K562 (cell line): Measurements from ENCODE around the gene IARS1. TPM values are rescaled to one million over a fixed set of nuclear protein-coding genes. Genes with fewer than 3 reads are reported as not detected.

ENCODE experiments used
- ATAC-seq: fragments of 200-7000 bp; cut with Tn5 transposase; 3 replicates; pipeline ENCODE4 v1.9.1; 2020; ENCODE audit warnings: moderate library complexity
- BruUV-seq: library from RNA; stranded (reverse); fragments of 400-500 nt; replicated peaks from 2 replicates; lab custom pipeline; 2021; lab: Mats Ljungman, UMichigan
- CTCF ChIA-PET: fragments of 300-600 bp; formaldehyde crosslinking; extraction: SDS; loops from one replicate; lab custom pipeline; 2021; ENCODE audit warnings: low intra/inter-chr PET ratio; lab: Yijun Ruan, JAX
- POLR2A ChIA-PET: fragments of 300-600, 350-650 bp; sonication (Branson Sonifier 250); formaldehyde crosslinking; extraction: SDS; loops from one replicate; lab custom pipeline; 2021; ENCODE audit warnings: antibody characterized with exemption, inconsistent platforms; lab: Yijun Ruan, JAX
- DNase-seq, 4 experiments: peaks; one replicate each; pipeline versions ENCODE4 v3.0.0 to v3.0.0-alpha.2; 2011 to 2018; ENCODE audit warnings: low spot score in 3 of 4, mixed read lengths in 3 of 4; ENCODE audit errors: extremely low read depth in 1 of 4
- FAIRE-seq: peaks from 2 replicates; lab custom pipeline; 2011; peaks lifted over from hg19 to GRCh38; lab: Jason Lieb, UNC
- H2AFZ ChIP-seq: 2 replicates; pipeline ENCODE4 v1.6.0; 2011; ENCODE audit warnings: low read depth, low read length, control low read depth, inconsistent platforms
- H3K27ac ChIP-seq: fragments of 200-600 bp; 3 replicates; pipeline ENCODE4 v1.8.0; 2011; ENCODE audit warnings: low read depth, mild to moderate bottlenecking, control low read depth, inconsistent platforms, low read length, moderate library complexity, mixed read lengths; ENCODE audit errors: extremely low read depth
- H3K27me3 ChIP-seq, 2 experiments: fragments of 300-600 bp in 1 of 2; 2 replicates in 1 of 2; 3 replicates in 1 of 2; pipeline versions ENCODE4 v1.6.0 to v1.8.0; 2011; ENCODE audit warnings: inconsistent platforms in 2 of 2, low read length in 2 of 2, mild to moderate bottlenecking in 1 of 2, mixed read lengths in 1 of 2, moderate library complexity in 1 of 2; ENCODE audit not compliant: control insufficient read depth in 2 of 2, insufficient read depth in 2 of 2
- H3K36me3 ChIP-seq: fragments of 300-600 bp; 3 replicates; pipeline ENCODE4 v1.8.0; 2011; ENCODE audit warnings: mild to moderate bottlenecking, low read length, inconsistent platforms; ENCODE audit not compliant: control insufficient read depth, insufficient read depth
- H3K4me1 ChIP-seq, 2 experiments: fragments of 200-600 bp in 1 of 2; replicated peaks in 1 of 2; 2 replicates in 1 of 2; 3 replicates in 1 of 2; pipeline versions ENCODE4 v1.5.1 to v1.8.0; 2011; ENCODE audit warnings: inconsistent platforms in 2 of 2, low read length in 2 of 2, mild to moderate bottlenecking in 1 of 2, mixed read lengths in 1 of 2, moderate library complexity in 1 of 2; ENCODE audit not compliant: control insufficient read depth in 2 of 2, insufficient read depth in 2 of 2
- H3K4me2 ChIP-seq: 2 replicates; pipeline ENCODE4 v1.6.1; 2011; ENCODE audit warnings: low read length, control low read depth, inconsistent platforms, mixed read lengths; ENCODE audit not compliant: insufficient read depth
- H3K4me3 ChIP-seq: fragments of 200-600 bp; sonication (generic), shearing (Covaris generic); 2 replicates; pipeline ENCODE4 v1.5.1; 2016; ENCODE audit warnings: control low read depth, inconsistent platforms
- H3K79me2 ChIP-seq: fragments of 200-600 bp; 3 replicates; pipeline ENCODE4 v1.8.0; 2011; ENCODE audit warnings: low read length, inconsistent platforms; ENCODE audit not compliant: control insufficient read depth, insufficient read depth
- H3K9ac ChIP-seq, 2 experiments: 2 replicates each; pipeline versions ENCODE4 v1.6.0 to v1.6.1; 2011; ENCODE audit warnings: low read depth in 2 of 2, low read length in 2 of 2, control low read depth in 1 of 2, inconsistent platforms in 1 of 2, mild to moderate bottlenecking in 1 of 2, mixed read lengths in 1 of 2; ENCODE audit not compliant: insufficient read depth in 1 of 2
- H3K9me1 ChIP-seq: one replicate; pipeline ENCODE4 v1.6.0; 2011; ENCODE audit warnings: inconsistent platforms, mild to moderate bottlenecking, low read length, moderate library complexity; ENCODE audit not compliant: control insufficient read depth, insufficient read depth
- H3K9me3 ChIP-seq: replicated peaks from 2 replicates; pipeline ENCODE4 v1.5.1; 2011; ENCODE audit warnings: low read depth, low read length, inconsistent platforms; ENCODE audit not compliant: control insufficient read depth, insufficient read depth
- H4K20me1 ChIP-seq: replicated peaks from 2 replicates; pipeline ENCODE4 v1.6.1; 2011; ENCODE audit warnings: low read length, inconsistent platforms, mixed read lengths; ENCODE audit not compliant: control insufficient read depth, insufficient read depth
- FOXP1 ChIP-seq: sonication (generic); formaldehyde crosslinking; IDR thresholded peaks from 2 replicates; pipeline ENCODE4 v1.8.0; 2022; ENCODE audit warnings: mild to moderate bottlenecking, missing genetic modification reagents
- PRMT5 ChIP-seq: sonication (generic); formaldehyde crosslinking; IDR thresholded peaks from 2 replicates; pipeline ENCODE4 v1.5.0; 2020; ENCODE audit warnings: missing genetic modification reagents
- RAD21 ChIP-seq, 2 experiments: fragments of 250-450 bp in 1 of 2; fragments of 450-650 bp in 1 of 2; sonication (Bioruptor Pico) in 1 of 2; formaldehyde crosslinking in 1 of 2; IDR thresholded peaks in 1 of 2; conservative IDR thresholded peaks in 1 of 2; 2 replicates each; pipeline versions ENCODE4 v1.4.0 to v1.8.0; 2020 to 2022; ENCODE audit warnings: mild to moderate bottlenecking in 2 of 2, moderate library complexity in 1 of 2
- STAT5B ChIP-seq: fragments of 250-450 bp; sonication (Bioruptor Pico); IDR thresholded peaks from 2 replicates; pipeline ENCODE4 v1.8.0; 2021; ENCODE audit warnings: mild to moderate bottlenecking, inconsistent platforms
- ZNF121 ChIP-seq: sonication (generic); formaldehyde crosslinking; conservative IDR thresholded peaks from 2 replicates; pipeline ENCODE4 v1.8.0; 2022; ENCODE audit warnings: missing genetic modification reagents
- ZNF311 ChIP-seq: fragments of 250-450 bp; sonication (Bioruptor Pico); IDR thresholded peaks from 2 replicates; pipeline ENCODE4 v1.4.0; 2020; ENCODE audit warnings: mild to moderate bottlenecking, moderate library complexity
- WGBS: fragments of 100-300 bp; shearing (Covaris generic); methylation state at CpG from one replicate; pipeline ENCODE4 v1.1.6; 2016; ENCODE audit warnings: low coverage, mixed read lengths; ENCODE audit not compliant: insufficient coverage; ENCODE audit errors: missing lambda C conversion rate; 5-methylcytosine and 5-hydroxymethylcytosine counted together
- in situ Hi-C: fragments of 300-500 bp; cut with MboI; formaldehyde crosslinking; loops from 4 replicates; pipeline ENCODE4 v1.15.0; 2018; ENCODE audit warnings: inconsistent platforms, mixed read lengths
- intact Hi-C: fragments of 100-400 bp; cut with micrococcal nuclease; formaldehyde crosslinking; loops from 2 replicates; pipeline ENCODE4 v1.14.2; 2022
- polyA plus RNA-seq, 8 experiments: library from polyadenylated mRNA; depleted of rRNA in 4 of 8; stranded (reverse) in 5 of 8; unstranded in 3 of 8; fragments of >200 nt; fragmentation: Nextera tagmentation in 2 of 8; fragmentation: Illumina TruSeq in 1 of 8; extraction: Ambion mirVana in 2 of 8; extraction: Trizol in 1 of 8; gene quantifications; 2 replicates each; pipeline versions ENCODE4 v1.2.1 to v1.2.3, GENCODE V29; 2011 to 2014; ENCODE audit warnings: inconsistent platforms in 1 of 8, missing spikeins in 1 of 8
- total RNA-seq, 7 experiments: library from RNA; depleted of rRNA in 6 of 7; stranded (reverse); fragments of >200 nt in 6 of 7; fragmentation: Illumina TruSeq in 2 of 7; extraction: Trizol in 2 of 7; gene quantifications; 2 replicates each; pipeline versions ENCODE4 v1.2.1 to v1.2.3, GENCODE V29; 2011 to 2021; ENCODE audit warnings: low replicate concordance in 1 of 7
- TF ChIP-seq, protein P1 (sequence below): sonication (generic); IDR thresholded peaks from 2 replicates; pipeline ENCODE4 v1.6.1; 2016
- TF ChIP-seq, protein P2 (sequence below): sonication (generic); formaldehyde crosslinking; IDR thresholded peaks from 2 replicates; pipeline ENCODE4 v1.8.1; 2022; ENCODE audit warnings: missing genetic modification reagents
- TF ChIP-seq, protein P3 (sequence below): fragments of 450-650 bp; IDR thresholded peaks from 2 replicates; pipeline ENCODE4 v1.6.1; 2016; ENCODE audit warnings: borderline replicate concordance

Gene IARS1
- total and polyA plus RNA-seq, 9 of the 15 experiments (the other 6 are each of a cell fraction or from before 2014, with no cell fraction given) = 119 to 371 (median 234) TPM

DNA sequence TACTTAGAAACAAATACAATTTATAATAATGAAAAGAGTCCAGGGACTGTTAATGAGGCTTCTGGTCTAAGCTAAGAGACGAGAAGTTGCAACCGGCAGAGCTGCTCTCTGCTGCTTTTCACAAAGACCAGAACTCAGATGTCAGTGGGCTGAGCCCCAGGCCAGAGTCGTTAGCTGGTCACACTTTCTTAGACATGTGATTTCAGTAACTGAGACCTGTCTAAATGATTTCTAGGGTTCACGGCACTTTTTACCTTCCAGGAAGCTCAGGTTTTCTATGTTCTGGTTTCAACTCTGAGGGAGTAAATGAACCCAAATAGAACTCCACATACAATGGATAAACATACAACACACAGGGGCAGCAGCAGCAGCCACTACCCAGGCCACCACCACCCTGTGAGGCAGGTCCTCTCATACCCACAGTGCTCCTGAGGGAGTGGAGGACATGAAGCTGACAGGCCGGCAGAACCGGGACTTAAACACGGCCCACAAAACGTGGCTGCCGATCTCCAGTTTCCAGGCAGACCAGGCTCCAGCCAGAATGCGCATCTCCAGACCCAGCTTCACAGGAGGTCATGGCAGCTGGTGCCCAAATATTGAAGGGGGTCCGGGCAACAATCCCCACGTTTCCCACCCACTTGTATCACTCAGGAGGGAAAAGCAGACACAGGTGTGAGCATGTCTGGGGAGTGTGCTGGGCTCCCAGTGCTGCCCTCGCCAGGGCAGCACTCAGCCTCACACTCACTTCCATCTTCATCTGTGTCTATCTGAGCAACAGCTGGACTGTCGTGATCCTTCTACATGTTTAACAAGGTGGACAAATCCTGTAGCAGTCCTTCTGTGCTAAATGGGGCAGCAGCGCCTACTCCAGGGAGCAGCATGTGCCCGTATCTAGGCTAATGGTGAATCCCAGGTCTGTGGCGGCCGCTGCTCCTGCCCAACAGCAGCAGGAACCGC is 38.8 kb downstream of the IARS1 start (continued):
- TF ChIP-seq, protein P1, sequence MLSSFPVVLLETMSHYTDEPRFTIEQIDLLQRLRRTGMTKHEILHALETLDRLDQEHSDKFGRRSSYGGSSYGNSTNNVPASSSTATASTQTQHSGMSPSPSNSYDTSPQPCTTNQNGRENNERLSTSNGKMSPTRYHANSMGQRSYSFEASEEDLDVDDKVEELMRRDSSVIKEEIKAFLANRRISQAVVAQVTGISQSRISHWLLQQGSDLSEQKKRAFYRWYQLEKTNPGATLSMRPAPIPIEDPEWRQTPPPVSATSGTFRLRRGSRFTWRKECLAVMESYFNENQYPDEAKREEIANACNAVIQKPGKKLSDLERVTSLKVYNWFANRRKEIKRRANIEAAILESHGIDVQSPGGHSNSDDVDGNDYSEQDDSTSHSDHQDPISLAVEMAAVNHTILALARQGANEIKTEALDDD = no peak
- no peak for TF ChIP-seq ZNF311 (CRISPR knock-in tag)
- TF ChIP-seq STAT5B (CRISPR knock-in tag) = no peak
- no peak for TF ChIP-seq RAD21 (CRISPR knock-in tag; conservative IDR thresholded peaks at IDR 0.05 in 1 of 2, IDR thresholded peaks at IDR 0.05 in 1 of 2)
- TF ChIP-seq, all 486 proteins: peak for 5

DNA sequence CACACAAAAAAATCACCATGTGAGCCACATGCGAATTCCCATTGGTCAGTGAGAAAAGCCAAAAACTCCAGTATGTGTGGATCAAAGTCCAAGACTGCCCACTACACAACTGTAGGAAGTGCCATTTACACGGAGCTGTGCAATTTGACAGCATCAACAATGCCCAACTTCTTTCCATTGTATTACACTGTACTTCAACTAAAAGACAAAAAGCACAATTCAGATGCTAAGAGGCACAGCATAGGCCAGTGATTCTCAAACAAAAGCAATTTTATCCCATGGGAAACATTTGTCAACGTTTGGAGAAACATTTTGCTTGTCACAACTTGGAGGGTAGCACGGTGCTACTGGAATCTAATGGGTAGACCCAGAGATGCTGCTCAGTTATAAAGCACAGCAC is 39.8 kb downstream of the IARS1 start:
- ChIA-PET CTCF (no interaction called here), POLR2A (interaction anchor here (1.0 to 1.8 kb wide), 4 partner anchors 10 to 15 kb away, joined by 3 to 9 read pairs (median 6); no protein-coding TSS in a partner anchor)
- Histone ChIP-seq H3K9me3 (no peaks in the 10 kb centered on the region), H3K27ac (no peak overlapping the region), H3K9me1 (no peaks in the 10 kb centered on the region), H3K9ac (no peak overlapping the region), H3K4me1 (no peaks in the 10 kb centered on the region), H3K4me3 (no peak overlapping the region), H4K20me1 (peaks cover 18% of the 10 kb centered on the region; the same call in 1 of the 2 replicates), H3K36me3 (peaks cover 99% of the 10 kb centered on the region), H2AFZ (no peak overlapping the region), H3K27me3 (no peaks in the 10 kb centered on the region), H3K4me2 (no peak overlapping the region), H3K79me2 (no peaks in the 10 kb centered on the region)
- TF ChIP-seq PRMT5 (no peak), ZNF121 (CRISPR knock-in tag) (no peak), FOXP1 (no peak)
- TF ChIP-seq, protein P2, sequence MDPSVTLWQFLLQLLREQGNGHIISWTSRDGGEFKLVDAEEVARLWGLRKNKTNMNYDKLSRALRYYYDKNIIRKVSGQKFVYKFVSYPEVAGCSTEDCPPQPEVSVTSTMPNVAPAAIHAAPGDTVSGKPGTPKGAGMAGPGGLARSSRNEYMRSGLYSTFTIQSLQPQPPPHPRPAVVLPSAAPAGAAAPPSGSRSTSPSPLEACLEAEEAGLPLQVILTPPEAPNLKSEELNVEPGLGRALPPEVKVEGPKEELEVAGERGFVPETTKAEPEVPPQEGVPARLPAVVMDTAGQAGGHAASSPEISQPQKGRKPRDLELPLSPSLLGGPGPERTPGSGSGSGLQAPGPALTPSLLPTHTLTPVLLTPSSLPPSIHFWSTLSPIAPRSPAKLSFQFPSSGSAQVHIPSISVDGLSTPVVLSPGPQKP (CRISPR knock-in tag) = no peak
- TF ChIP-seq, protein P3, sequence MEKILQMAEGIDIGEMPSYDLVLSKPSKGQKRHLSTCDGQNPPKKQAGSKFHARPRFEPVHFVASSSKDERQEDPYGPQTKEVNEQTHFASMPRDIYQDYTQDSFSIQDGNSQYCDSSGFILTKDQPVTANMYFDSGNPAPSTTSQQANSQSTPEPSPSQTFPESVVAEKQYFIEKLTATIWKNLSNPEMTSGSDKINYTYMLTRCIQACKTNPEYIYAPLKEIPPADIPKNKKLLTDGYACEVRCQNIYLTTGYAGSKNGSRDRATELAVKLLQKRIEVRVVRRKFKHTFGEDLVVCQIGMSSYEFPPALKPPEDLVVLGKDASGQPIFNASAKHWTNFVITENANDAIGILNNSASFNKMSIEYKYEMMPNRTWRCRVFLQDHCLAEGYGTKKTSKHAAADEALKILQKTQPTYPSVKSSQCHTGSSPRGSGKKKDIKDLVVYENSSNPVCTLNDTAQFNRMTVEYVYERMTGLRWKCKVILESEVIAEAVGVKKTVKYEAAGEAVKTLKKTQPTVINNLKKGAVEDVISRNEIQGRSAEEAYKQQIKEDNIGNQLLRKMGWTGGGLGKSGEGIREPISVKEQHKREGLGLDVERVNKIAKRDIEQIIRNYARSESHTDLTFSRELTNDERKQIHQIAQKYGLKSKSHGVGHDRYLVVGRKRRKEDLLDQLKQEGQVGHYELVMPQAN = no peak
- no peak for DNase-seq
- 63% methylated on average over 4 of the region's 4 CpGs for WGBS
- TSS peak; percentile 11 for BruUV-seq
- in situ Hi-C loops = no loop called here
- ATAC-seq = no peak
- intact Hi-C loops = no loop called here
- no peak for FAIRE-seq
